A549 (cell line): ENCODE data around the gene MGAT2. TPM values are rescaled to one million over a fixed set of nuclear protein-coding genes. Genes with fewer than 3 reads are reported as not detected.
A peak's percentile ranks its signal among the peaks of the same experiment; 100 is the strongest.

ENCODE experiments used
- ATAC-seq, 2 experiments: fragments of 200-7000 bp in 1 of 2; fragments of >200 bp in 1 of 2; cut with Nextera tagmentation in 1 of 2; cut with Tn5 transposase in 1 of 2; 3 replicates each; pipeline versions ENCODE4 v1.8.0 to v1.9.1; 2018 to 2020; ENCODE audit warnings: mild to moderate bottlenecking in 1 of 2, moderate library complexity in 1 of 2
- CTCF ChIA-PET: fragments of 300-600 bp; sonication (Branson Sonifier 250); formaldehyde crosslinking; extraction: SDS; loops from one replicate; lab custom pipeline; 2021; ENCODE audit warnings: antibody characterized with exemption, inconsistent platforms; lab: Yijun Ruan, JAX
- POLR2A ChIA-PET: fragments of 350-600 bp; formaldehyde crosslinking; extraction: SDS; loops from one replicate; lab custom pipeline; 2021; ENCODE audit warnings: antibody characterized with exemption, inconsistent platforms; lab: Yijun Ruan, JAX
- DNase-seq, 2 experiments: peaks; one replicate each; pipeline versions ENCODE4 v3.0.0 to v3.0.0-alpha.2; 2011 to 2016; ENCODE audit warnings: low read depth in 1 of 2, low spot score in 1 of 2
- FAIRE-seq: peaks from 2 replicates; lab custom pipeline; 2011; peaks lifted over from hg19 to GRCh38; lab: Jason Lieb, UNC
- H3K27ac ChIP-seq, 2 experiments: fragments of >200 bp; sonication (Bioruptor Twin); formaldehyde crosslinking; 3 replicates each; pipeline ENCODE4 v1.5.1; 2016 to 2017
- H3K4me1 ChIP-seq: fragments of >200 bp; sonication (Bioruptor Twin); formaldehyde crosslinking; 3 replicates; pipeline ENCODE4 v1.6.1; 2016
- H3K4me2 ChIP-seq: fragments of >200 bp; sonication (Bioruptor Twin); formaldehyde crosslinking; 3 replicates; pipeline ENCODE4 v1.6.1; 2016
- H3K4me3 ChIP-seq: fragments of >200 bp; sonication (Bioruptor Twin); formaldehyde crosslinking; 3 replicates; pipeline ENCODE4 v1.5.1; 2016
- H3K9me3 ChIP-seq: fragments of >200 bp; sonication (Bioruptor Twin); formaldehyde crosslinking; 3 replicates; pipeline ENCODE4 v1.6.1; 2016
- BCL3 ChIP-seq: fragments of >200 bp; sonication (Bioruptor Twin); formaldehyde crosslinking; IDR thresholded peaks from 3 replicates; pipeline ENCODE4 v1.6.1; 2016
- BHLHE40 ChIP-seq: IDR thresholded peaks from 2 replicates; pipeline ENCODE4 v1.6.1; 2012; ENCODE audit warnings: low read depth, low read length, inconsistent platforms
- CBX8 ChIP-seq: fragments of 200-600 bp; sonication (generic); IDR thresholded peaks from 2 replicates; pipeline ENCODE4 v1.6.1; 2016
- CHD4 ChIP-seq: fragments of 200-600 bp; sonication (generic); IDR thresholded peaks from 2 replicates; pipeline ENCODE4 v1.6.1; 2016; ENCODE audit warnings: antibody characterized with exemption, mild to moderate bottlenecking, borderline replicate concordance
- CTCF ChIP-seq: fragments of >200 bp; sonication (Bioruptor Twin); formaldehyde crosslinking; IDR thresholded peaks from 3 replicates; pipeline ENCODE4 v1.5.1; 2016
- FOSB ChIP-seq: fragments of 250-450 bp; sonication (Bioruptor Pico); IDR thresholded peaks from 2 replicates; pipeline ENCODE4 v1.5.0; 2020; ENCODE audit warnings: mild to moderate bottlenecking, moderate library complexity
- HMGXB4 ChIP-seq: fragments of 250-450 bp; sonication (Bioruptor Pico); IDR thresholded peaks from 2 replicates; pipeline ENCODE4 v1.5.0; 2021; ENCODE audit warnings: mild to moderate bottlenecking, moderate library complexity, borderline replicate concordance
- JUN ChIP-seq, 2 experiments: fragments of >200 bp; sonication (Bioruptor Twin); formaldehyde crosslinking; IDR thresholded peaks; 2 replicates in 1 of 2; 3 replicates in 1 of 2; pipeline ENCODE4 v1.6.1; 2016 to 2017
- KDM5A ChIP-seq: fragments of 200-600 bp; sonication (generic); IDR thresholded peaks from 2 replicates; pipeline ENCODE4 v1.6.1; 2016; ENCODE audit warnings: antibody characterized with exemption, mild to moderate bottlenecking
- MAFK ChIP-seq: fragments of 450-650 bp; IDR thresholded peaks from 2 replicates; pipeline ENCODE4 v1.6.1; 2014; ENCODE audit not compliant: partially characterized antibody
- MAX ChIP-seq: IDR thresholded peaks from 2 replicates; pipeline ENCODE4 v1.6.1; 2012
- PBX3 ChIP-seq: IDR thresholded peaks from 2 replicates; pipeline ENCODE4 v1.6.1; 2012
- PHF8 ChIP-seq: fragments of 200-600 bp; sonication (generic); IDR thresholded peaks from 2 replicates; pipeline ENCODE4 v1.6.1; 2016; ENCODE audit warnings: low read depth, mild to moderate bottlenecking, antibody characterized with exemption, moderate library complexity, borderline replicate concordance
- POLR2A ChIP-seq: IDR thresholded peaks from 2 replicates; pipeline ENCODE4 v1.6.1; 2012; ENCODE audit warnings: mild to moderate bottlenecking, low read length
- RARB ChIP-seq: fragments of 250-450 bp; sonication (Bioruptor Pico); IDR thresholded peaks from 2 replicates; pipeline ENCODE4 v1.8.0; 2021; ENCODE audit warnings: mild to moderate bottlenecking, moderate library complexity
- RCOR1 ChIP-seq: fragments of 150-350 bp; IDR thresholded peaks from 2 replicates; pipeline ENCODE4 v1.6.1; 2014; ENCODE audit warnings: antibody characterized with exemption, low read length, low read depth
- RFX5 ChIP-seq: fragments of 450-650 bp; IDR thresholded peaks from 2 replicates; pipeline ENCODE4 v1.7.1; 2014; ENCODE audit warnings: antibody characterized with exemption, mild to moderate bottlenecking, moderate library complexity
- TFCP2L1 ChIP-seq: fragments of 250-450 bp; sonication (Bioruptor Pico); IDR thresholded peaks from 2 replicates; pipeline ENCODE4 v1.5.0; 2021; ENCODE audit warnings: mild to moderate bottlenecking
- TP53 ChIP-seq: fragments of 250-450 bp; sonication (Bioruptor Pico); IDR thresholded peaks from 2 replicates; pipeline ENCODE4 v1.5.0; 2021; ENCODE audit warnings: mild to moderate bottlenecking, moderate library complexity
- ZSCAN20 ChIP-seq: fragments of 250-450 bp; sonication (Bioruptor Pico); IDR thresholded peaks from 2 replicates; pipeline ENCODE4 v1.8.0; 2022; ENCODE audit warnings: mild to moderate bottlenecking, moderate library complexity
- WGBS: methylation state at CpG from one replicate; pipeline ENCODE4 v1.1.6; 2017; ENCODE audit errors: missing lambda C conversion rate; 5-methylcytosine and 5-hydroxymethylcytosine counted together
- polyA minus RNA-seq: library from RNA; depleted of rRNA, polyadenylated mRNA; stranded (reverse); fragments of >200 nt; gene quantifications from 2 replicates; pipeline ENCODE4 v1.2.3, GENCODE V29; 2011; rRNA and poly(A)+ RNA removed
- polyA plus RNA-seq, 4 experiments: library from polyadenylated mRNA; depleted of rRNA in 3 of 4; stranded (reverse); fragments of >200 nt; fragmentation: RNase III in 1 of 4; extraction: RNeasy Plus Mini Kit Qiagen cat#74134 plus additional on column Dnase treatment in 1 of 4; gene quantifications; 2 replicates in 3 of 4; 3 replicates in 1 of 4; pipeline ENCODE4 v1.2.3, GENCODE V29; 2011 to 2017
- TF ChIP-seq, protein P1 (sequence below): fragments of 450-650 bp; IDR thresholded peaks from 2 replicates; pipeline ENCODE4 v1.6.1; 2014; ENCODE audit warnings: antibody characterized with exemption

MGAT2 gene
- polyA plus RNA-seq (2011; rRNA removed) (33.0 and 35.6 TPM in 2 replicates), polyA plus RNA-seq (2017; fragmentation: RNase III; extraction: RNeasy Plus Mini Kit Qiagen cat#74134 plus additional on column Dnase treatment) (26.7 to 27.0 TPM (median 26.9 TPM) in 3 replicates), polyA minus RNA-seq (15.6 and 18.5 TPM in 2 replicates)
- 15.2 and 17.9 TPM in 2 replicates for polyA plus RNA-seq (2012; cell fraction: cytosol; rRNA removed)
- 11.1 and 12.6 TPM in 2 replicates for polyA plus RNA-seq (2012; cell fraction: nucleus; rRNA removed)

- FAIRE-seq (peak; percentile 76), ATAC-seq (peak; percentile 94 to 98), DNase-seq (peak; percentile 98 to 99)
- Histone ChIP-seq H3K4me2 (peak within 1 kb of the TSS; percentile 94), H3K4me1 (peaks cover 55% of the 10 kb centered on the region), H3K27ac (peak within 1 kb of the TSS; percentile 95 to 96), H3K9me3 (no peaks in the 10 kb centered on the region), H3K4me3 (peak within 1 kb of the TSS; percentile 78)
- WGBS: 1% methylated on average over 44 of the region's 85 CpGs
- TF ChIP-seq PBX3 (peak; percentile 97), JUN (IDR thresholded peaks at IDR 0.05) (peak; percentile 93 to 95), MAFK (no peak), PHF8 (peak; percentile 94), TFCP2L1 (peak; percentile 70; the same call in 1 of the 2 replicates), RCOR1 (no peak), HMGXB4 (CRISPR knock-in tag) (0 out of 2 replicates have a peak, but pooled peaks have one; percentile 59), MAX (peak; percentile 73), POLR2A (peak; percentile 94), KDM5A (0 out of 2 replicates have a peak, but pooled peaks have one; percentile 35), CHD4 (no peak), BHLHE40 (no peak), ZSCAN20 (CRISPR knock-in tag) (no peak), RARB (CRISPR knock-in tag) (no peak), TP53 (CRISPR knock-in tag) (no peak), CTCF (0 out of 3 replicates have a peak, but pooled peaks have one; percentile 10), CBX8 (no peak), BCL3 (peak; percentile 93), RFX5 (no peak), FOSB (CRISPR knock-in tag) (no peak)
- TF ChIP-seq, protein P1, sequence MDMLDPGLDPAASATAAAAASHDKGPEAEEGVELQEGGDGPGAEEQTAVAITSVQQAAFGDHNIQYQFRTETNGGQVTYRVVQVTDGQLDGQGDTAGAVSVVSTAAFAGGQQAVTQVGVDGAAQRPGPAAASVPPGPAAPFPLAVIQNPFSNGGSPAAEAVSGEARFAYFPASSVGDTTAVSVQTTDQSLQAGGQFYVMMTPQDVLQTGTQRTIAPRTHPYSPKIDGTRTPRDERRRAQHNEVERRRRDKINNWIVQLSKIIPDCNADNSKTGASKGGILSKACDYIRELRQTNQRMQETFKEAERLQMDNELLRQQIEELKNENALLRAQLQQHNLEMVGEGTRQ: peak; percentile 80
- ChIA-PET POLR2A (interaction anchor here (0.5 to 3.3 kb wide), 24 partner anchors 8 to 347 kb away, joined by 3 to 50 read pairs (median 4); partner anchors contain the start of genes DNAAF2, KLHDC2, LRR1 and NEMF), CTCF (interaction anchor here (0.7 to 5.2 kb wide), 8 partner anchors 8 to 232 kb away, joined by 3 to 55 read pairs (median 4); partner anchors contain the start of genes DNAAF2, LRR1 and NEMF)
Observed at GRCh38 chr14:49620182-49621113, at the start of gene MGAT2, which contains the start of gene RPL36AL. MGAT2 (plus strand) TSS chr14:49620799; CDS start chr14:49621269, 470 bp downstream. RPL36AL (minus strand) TSS chr14:49620626; CDS start chr14:49619104, 1,522 bp downstream.
